Activated T-cell treated with anti-CD3 and anti-CD28 coated beads, Interleukin-2, amount 50 U/mL, for 72 hours (primary cell): ENCODE data around the gene TFEB. TPM values are rescaled to one million over a fixed set of nuclear protein-coding genes. Genes with fewer than 3 reads are reported as not detected.

Experiments
- ATAC-seq, 2 donors: fragments of 150-1000 bp; cut with Tn5 transposase; replicated peaks in 1 of 2; 2 replicates each; pipeline ENCODE4 v1.10.0; 2021; ENCODE audit warnings: moderate library complexity in 2 of 2, mild to moderate bottlenecking in 1 of 2
- DNase-seq, 2 donors: peaks; one replicate each; pipeline ENCODE4 v3.0.0; 2021 to 2022; ENCODE audit warnings: mixed read lengths in 1 of 2
- H3K27ac Mint-ChIP-seq: one replicate; pipeline ENCODE4 v1.8.0; 2022; ENCODE audit warnings: mild to moderate bottlenecking, moderate library complexity, mixed read lengths
- H3K27me3 Mint-ChIP-seq: one replicate; pipeline ENCODE4 v1.8.0; 2022; ENCODE audit warnings: low read depth, mixed read lengths
- H3K36me3 Mint-ChIP-seq, 2 donors: one replicate each; pipeline ENCODE4 v1.8.0; 2022; ENCODE audit warnings: mixed read lengths in 2 of 2, mild to moderate bottlenecking in 1 of 2; ENCODE audit not compliant: insufficient read depth in 2 of 2
- H3K4me1 Mint-ChIP-seq: one replicate; pipeline ENCODE4 v1.8.0; 2022; ENCODE audit warnings: low read depth, mixed read lengths
- H3K4me3 Mint-ChIP-seq, 2 donors: one replicate each; pipeline ENCODE4 v1.8.0; 2022; ENCODE audit warnings: mild to moderate bottlenecking in 2 of 2, mixed read lengths in 2 of 2, moderate library complexity in 2 of 2
- H3K9me3 Mint-ChIP-seq, 2 donors: one replicate each; pipeline ENCODE4 v1.8.0; 2022; ENCODE audit warnings: mixed read lengths in 2 of 2
- total RNA-seq, 2 donors: library from RNA; stranded (reverse); gene quantifications; one replicate each; pipeline ENCODE4 v1.2.3, GENCODE V29; 2022

The TFEB gene
- total RNA-seq, 2 donors from 2014 or later = 15.3 to 17.5 TPM

DNA sequence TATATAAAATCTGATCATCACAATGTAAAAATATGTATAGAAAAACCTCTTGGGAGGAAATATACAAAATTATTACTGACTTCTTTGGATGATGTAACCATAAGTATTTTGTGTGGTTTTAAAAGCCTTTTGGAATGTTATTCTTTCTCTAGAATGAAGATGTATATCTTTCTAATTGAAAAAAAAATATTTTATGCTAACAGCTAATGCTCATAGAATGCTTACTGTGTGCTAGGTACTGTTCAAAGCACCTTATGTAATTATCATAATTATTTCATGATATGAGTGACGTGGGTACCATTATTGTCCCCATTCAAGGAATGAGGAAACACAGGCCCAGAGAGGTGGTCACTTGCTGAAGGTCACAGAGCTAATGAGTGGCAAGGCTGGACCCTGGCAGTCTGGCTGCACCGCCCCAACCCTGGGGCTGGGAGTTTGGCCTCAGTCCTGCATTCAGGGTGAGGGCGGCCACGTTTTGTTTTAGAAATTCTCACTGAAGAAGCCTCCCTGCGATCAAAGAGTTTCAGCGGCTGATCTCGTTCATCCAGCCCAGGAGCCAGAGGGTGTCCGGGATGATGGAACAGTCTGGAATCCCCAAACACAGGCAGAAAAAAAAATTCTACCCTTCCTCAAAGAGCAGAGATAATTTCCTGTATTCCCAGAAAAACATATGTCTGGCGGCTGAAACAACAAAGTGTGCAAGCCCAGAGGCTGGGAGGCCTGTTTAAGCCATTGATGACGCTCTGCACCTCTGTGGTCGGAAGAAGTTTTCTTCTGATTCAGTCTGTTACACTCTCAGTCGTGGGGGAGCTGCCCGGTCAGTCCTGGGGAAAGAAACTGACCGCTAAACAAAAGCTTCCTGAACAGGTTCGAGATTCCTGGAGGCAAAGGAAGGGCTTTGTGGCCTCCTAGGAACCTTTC is 37.3 kb downstream of the TFEB start:
- ATAC-seq (no peak), DNase-seq (no peak)
- Mint-ChIP-seq H3K4me3 (no peak overlapping the region), H3K27me3 (no peaks in the 10 kb centered on the region), H3K9me3 (no peaks in the 10 kb centered on the region), H3K27ac (no peak overlapping the region), H3K36me3 (no peaks in the 10 kb centered on the region), H3K4me1 (no peaks in the 10 kb centered on the region)

- Mint-ChIP-seq H3K27me3 (no peaks in the 10 kb centered on the region), H3K27ac (no peak overlapping the region), H3K4me3 (no peak overlapping the region), H3K4me1 (no peaks in the 10 kb centered on the region), H3K36me3 (no peaks in the 10 kb centered on the region), H3K9me3 (no peaks in the 10 kb centered on the region)
- ATAC-seq (no peak), DNase-seq (no peak)
Observed at GRCh38 chr6:41696788-41697187, 38.6 kb downstream of the TFEB start.

DNA sequence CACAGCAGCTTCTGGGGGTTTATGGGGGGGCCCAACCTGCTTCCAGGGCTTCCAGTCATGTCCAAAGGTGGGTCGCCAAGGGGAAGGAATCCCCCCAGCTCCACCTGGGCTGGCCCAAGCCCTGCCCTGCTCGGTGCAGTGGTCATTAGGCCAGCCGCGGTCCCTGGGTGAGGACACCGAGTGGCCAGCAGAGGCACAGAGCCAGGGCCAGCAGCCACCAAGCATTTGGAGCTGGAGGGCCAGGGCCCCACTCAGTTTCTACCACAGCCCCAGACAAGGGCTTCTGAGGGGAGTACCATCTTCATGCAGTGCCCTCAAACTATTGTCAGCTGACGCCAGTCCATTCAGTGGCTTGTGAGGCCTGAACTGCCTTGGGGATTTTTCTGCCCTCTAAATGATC is 39.6 kb downstream of the TFEB start:
- Mint-ChIP-seq H3K9me3 (no peaks in the 10 kb centered on the region), H3K4me1 (no peaks in the 10 kb centered on the region), H3K27ac (no peak overlapping the region), H3K4me3 (no peak overlapping the region), H3K27me3 (no peaks in the 10 kb centered on the region), H3K36me3 (no peaks in the 10 kb centered on the region)
- no peak for DNase-seq
- no peak for ATAC-seq

- Mint-ChIP-seq H3K36me3 (no peaks in the 10 kb centered on the region), H3K27me3 (no peaks in the 10 kb centered on the region), H3K9me3 (no peaks in the 10 kb centered on the region), H3K4me1 (no peaks in the 10 kb centered on the region), H3K27ac (no peak overlapping the region), H3K4me3 (no peak overlapping the region)
- ATAC-seq (no peak), DNase-seq (no peak)
Observed at GRCh38 chr6:41694815-41695526, 40.4 kb downstream of the TFEB start.

DNA sequence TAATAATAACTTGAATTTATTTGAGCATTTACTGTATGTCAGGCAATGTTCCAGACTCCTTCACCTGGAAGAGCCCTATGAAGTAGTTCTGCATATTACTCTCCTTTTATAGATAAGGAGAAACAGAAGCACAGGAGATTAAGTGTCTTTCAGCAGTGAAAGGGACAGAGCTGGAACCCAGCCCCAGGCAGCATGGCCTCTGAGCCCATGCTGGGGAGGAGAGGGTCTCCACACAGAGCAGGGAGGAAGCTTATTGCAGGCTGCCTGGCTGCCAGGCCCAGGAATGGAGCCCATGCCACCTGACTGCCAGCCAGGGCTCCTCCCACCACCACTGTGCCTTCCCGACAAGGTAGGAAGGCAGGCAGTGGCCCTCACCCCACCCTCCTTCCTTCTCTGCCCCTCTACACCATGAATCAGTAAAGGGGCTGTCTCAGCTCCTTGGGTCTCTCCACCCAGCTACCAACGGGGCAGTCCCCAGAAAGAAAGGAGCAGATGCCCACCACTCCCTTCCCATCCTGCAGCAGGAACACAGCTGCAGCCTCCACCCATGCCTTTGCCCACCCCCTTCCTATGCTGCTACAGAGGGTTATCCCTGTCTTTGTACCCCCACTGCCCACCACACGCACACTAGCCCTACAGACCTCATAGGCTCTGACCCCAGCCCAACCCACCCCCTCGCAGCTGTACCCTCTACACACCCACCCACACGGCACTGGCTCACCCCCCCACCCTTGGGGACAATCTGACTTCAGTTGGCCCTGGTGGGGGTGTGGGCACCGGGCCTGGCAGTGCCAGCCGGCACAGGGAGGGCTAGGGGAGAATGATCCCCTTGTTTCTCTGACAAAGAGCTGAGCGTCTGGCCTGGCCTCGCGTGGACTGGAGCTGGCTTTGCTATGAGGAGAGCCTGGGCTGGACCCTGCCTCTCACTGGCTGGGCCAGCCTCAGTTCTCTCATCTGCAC is 41.8 kb downstream of the TFEB start:
- no peak overlapping the region for H3K27ac Mint-ChIP-seq
- ATAC-seq (no peak), DNase-seq (no peak)
- no peaks in the 10 kb centered on the region for H3K4me1 Mint-ChIP-seq
- no peaks in the 10 kb centered on the region for H3K27me3 Mint-ChIP-seq
- H3K4me3 Mint-ChIP-seq = no peak overlapping the region
- no peaks in the 10 kb centered on the region for H3K36me3 Mint-ChIP-seq
- H3K9me3 Mint-ChIP-seq = no peaks in the 10 kb centered on the region

- Mint-ChIP-seq H3K27ac (no peak overlapping the region), H3K4me3 (no peak overlapping the region), H3K9me3 (no peaks in the 10 kb centered on the region), H3K36me3 (no peaks in the 10 kb centered on the region), H3K4me1 (no peaks in the 10 kb centered on the region), H3K27me3 (no peaks in the 10 kb centered on the region)
- DNase-seq (no peak), ATAC-seq (no peak)
Observed at GRCh38 chr6:41692730-41693129, 42.7 kb downstream of the TFEB start.

DNA sequence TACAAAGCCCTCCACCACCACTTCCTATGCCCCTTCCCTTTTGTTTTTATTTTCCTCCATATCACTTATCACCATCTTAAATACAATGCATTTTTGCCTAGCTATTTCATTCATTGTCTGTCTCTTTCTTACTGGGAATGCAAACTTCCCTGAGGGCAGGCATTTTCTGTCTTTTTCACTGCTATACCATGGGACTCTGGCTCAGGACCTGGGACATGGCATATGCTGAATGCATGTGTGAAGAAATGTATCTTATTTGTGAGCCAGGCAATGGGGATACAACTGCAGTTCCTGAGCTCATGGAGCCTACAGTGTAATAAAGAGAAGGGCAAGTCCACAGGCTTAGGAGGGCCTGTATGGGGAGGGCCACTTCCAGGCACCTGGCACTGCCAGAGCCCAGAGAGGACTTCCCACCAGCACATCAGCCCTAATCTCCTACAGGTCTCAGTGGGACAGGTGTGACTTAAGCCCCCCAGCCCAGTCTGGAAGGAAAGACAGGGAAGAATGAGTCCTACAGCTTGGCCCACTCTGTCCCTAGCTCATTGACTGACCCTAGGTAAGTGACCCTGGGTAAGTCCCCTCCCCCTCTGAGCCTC is 43.2 kb downstream of the TFEB start:
- DNase-seq (no peak), ATAC-seq (no peak)
- no peaks in the 10 kb centered on the region for H3K9me3 Mint-ChIP-seq
- H3K36me3 Mint-ChIP-seq = no peaks in the 10 kb centered on the region
- H3K4me1 Mint-ChIP-seq = no peaks in the 10 kb centered on the region
- H3K27me3 Mint-ChIP-seq = no peaks in the 10 kb centered on the region
- H3K4me3 Mint-ChIP-seq = no peak overlapping the region
- H3K27ac Mint-ChIP-seq = no peak overlapping the region

- Mint-ChIP-seq H3K27ac (no peak overlapping the region), H3K4me3 (no peak overlapping the region), H3K36me3 (no peaks in the 10 kb centered on the region), H3K27me3 (no peaks in the 10 kb centered on the region), H3K9me3 (no peaks in the 10 kb centered on the region), H3K4me1 (no peaks in the 10 kb centered on the region)
- no peak for ATAC-seq
- DNase-seq = no peak
Observed at GRCh38 chr6:41691426-41692079, 43.9 kb downstream of the TFEB start.

GRCh38 chr6:41690541-41691330 is 44.7 kb downstream of the TFEB start:
- no peaks in the 10 kb centered on the region for H3K27me3 Mint-ChIP-seq
- ATAC-seq (no peak), DNase-seq (no peak)
- no peak overlapping the region for H3K4me3 Mint-ChIP-seq
- H3K4me1 Mint-ChIP-seq = no peaks in the 10 kb centered on the region
- H3K9me3 Mint-ChIP-seq = no peaks in the 10 kb centered on the region
- no peaks in the 10 kb centered on the region for H3K36me3 Mint-ChIP-seq
- H3K27ac Mint-ChIP-seq = no peak overlapping the region

DNA sequence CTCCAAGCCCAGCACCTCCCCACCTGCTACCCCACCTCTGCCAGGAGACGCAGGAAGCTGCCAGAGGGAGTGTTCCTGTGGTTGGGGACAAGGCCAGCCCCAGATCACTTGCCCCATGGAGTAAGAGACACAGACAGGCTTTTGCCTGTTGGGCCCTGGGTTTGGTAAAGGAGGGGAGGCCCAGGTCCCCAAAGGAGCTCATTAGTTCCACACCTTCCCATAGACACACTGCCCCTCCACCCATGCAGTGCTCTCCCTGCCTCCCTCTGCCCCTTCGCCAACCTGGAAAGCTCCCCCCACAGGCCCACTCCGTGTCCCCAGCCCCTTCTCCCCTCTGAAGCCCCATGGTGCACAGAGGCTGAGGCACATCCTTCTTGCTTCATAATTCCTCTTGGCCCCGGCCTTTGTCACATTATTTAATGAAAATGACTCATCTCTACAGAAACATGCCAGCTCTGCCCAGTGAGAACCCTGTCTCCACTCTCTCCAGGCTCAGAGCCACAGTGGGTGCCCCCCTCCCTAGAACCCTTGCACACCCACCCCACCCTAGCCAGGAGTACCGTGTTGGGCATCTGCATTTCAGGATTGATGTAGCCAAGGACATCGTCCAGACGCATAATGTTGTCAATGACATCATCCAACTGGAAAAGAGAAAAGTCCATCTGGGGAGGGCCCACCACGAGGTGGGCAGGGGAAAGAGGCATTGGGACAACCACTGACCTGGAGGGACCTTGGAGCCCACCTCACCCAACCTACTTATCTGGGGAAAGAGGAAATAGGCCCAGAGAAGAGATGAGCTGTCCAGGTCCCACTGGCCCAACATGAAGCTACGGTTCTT is 46.0 kb downstream of the TFEB start:
- DNase-seq = no peak
- no peak overlapping the region for H3K4me3 Mint-ChIP-seq
- H3K36me3 Mint-ChIP-seq = no peaks in the 10 kb centered on the region
- H3K9me3 Mint-ChIP-seq = no peaks in the 10 kb centered on the region
- ATAC-seq = no peak
- H3K4me1 Mint-ChIP-seq = no peaks in the 10 kb centered on the region
- H3K27me3 Mint-ChIP-seq = no peaks in the 10 kb centered on the region
- no peak overlapping the region for H3K27ac Mint-ChIP-seq

DNA sequence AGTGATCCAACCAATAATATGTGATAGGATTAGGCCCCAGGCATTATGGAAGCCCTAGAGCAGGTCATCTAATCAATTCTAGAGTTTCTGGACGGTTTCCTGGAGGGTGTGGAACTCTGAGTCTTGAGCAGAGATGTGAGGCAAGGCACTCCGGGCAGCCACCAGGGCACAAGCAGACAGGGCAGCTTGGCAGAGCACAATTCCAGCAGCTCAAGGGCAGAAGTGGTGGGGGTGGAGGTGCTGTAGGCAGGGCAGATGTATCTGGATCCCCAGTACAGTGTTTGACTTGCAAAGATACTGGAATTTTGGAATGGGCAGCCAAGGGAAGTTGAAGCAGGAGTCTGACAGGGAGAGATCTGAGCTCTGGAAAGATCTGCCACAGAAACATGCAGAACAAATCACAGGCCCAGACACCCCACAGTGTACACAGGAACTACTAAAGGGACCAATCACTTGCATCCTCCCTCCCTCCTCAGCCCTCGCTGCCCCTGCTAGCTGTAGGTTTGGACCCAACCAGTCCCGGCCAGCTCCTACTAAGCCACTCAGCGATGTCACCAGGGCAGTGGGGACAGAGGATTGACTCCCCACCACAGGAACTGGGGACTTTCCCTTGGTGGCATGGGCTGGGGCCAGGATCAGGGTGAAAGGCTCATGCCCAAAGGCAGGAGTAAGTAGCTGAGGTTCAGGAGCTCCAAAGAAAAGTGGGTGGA is 47.0 kb downstream of the TFEB start:
- Mint-ChIP-seq H3K4me1 (peaks cover 5% of the 10 kb centered on the region), H3K27me3 (no peaks in the 10 kb centered on the region), H3K27ac (no peak overlapping the region), H3K9me3 (no peaks in the 10 kb centered on the region), H3K4me3 (no peak overlapping the region), H3K36me3 (no peaks in the 10 kb centered on the region)
- DNase-seq (no peak), ATAC-seq (no peak)
